ENCODE results near the gene ABO.

- TF ChIP-seq, protein P1, sequence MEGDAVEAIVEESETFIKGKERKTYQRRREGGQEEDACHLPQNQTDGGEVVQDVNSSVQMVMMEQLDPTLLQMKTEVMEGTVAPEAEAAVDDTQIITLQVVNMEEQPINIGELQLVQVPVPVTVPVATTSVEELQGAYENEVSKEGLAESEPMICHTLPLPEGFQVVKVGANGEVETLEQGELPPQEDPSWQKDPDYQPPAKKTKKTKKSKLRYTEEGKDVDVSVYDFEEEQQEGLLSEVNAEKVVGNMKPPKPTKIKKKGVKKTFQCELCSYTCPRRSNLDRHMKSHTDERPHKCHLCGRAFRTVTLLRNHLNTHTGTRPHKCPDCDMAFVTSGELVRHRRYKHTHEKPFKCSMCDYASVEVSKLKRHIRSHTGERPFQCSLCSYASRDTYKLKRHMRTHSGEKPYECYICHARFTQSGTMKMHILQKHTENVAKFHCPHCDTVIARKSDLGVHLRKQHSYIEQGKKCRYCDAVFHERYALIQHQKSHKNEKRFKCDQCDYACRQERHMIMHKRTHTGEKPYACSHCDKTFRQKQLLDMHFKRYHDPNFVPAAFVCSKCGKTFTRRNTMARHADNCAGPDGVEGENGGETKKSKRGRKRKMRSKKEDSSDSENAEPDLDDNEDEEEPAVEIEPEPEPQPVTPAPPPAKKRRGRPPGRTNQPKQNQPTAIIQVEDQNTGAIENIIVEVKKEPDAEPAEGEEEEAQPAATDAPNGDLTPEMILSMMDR (tag by site-specific recombination; IDR thresholded peaks at IDR 0.05), result no peak
- TF ChIP-seq ZNF670 (tag by site-specific recombination; IDR thresholded peaks at IDR 0.05; ENCODE audit: low read depth) (no peak), REST (tag by site-specific recombination; IDR thresholded peaks at IDR 0.05) (no peak), ZNF350 (tag by site-specific recombination; IDR thresholded peaks at IDR 0.05) (no peak), ZNF426 (tag by site-specific recombination; IDR thresholded peaks at IDR 0.05) (no peak), SCRT2 (tag by site-specific recombination; IDR thresholded peaks at IDR 0.05) (no peak), KLF9 (tag by site-specific recombination; IDR thresholded peaks at IDR 0.05; ENCODE audit: low read depth) (no peak), ZBTB8A (tag by site-specific recombination; IDR thresholded peaks at IDR 0.05) (no peak), YY1 (tag by site-specific recombination; IDR thresholded peaks at IDR 0.05) (no peak), TSHZ1 (tag by site-specific recombination; IDR thresholded peaks at IDR 0.05; ENCODE audit: borderline replicate concordance) (no peak)
- TF ChIP-seq, protein P2, sequence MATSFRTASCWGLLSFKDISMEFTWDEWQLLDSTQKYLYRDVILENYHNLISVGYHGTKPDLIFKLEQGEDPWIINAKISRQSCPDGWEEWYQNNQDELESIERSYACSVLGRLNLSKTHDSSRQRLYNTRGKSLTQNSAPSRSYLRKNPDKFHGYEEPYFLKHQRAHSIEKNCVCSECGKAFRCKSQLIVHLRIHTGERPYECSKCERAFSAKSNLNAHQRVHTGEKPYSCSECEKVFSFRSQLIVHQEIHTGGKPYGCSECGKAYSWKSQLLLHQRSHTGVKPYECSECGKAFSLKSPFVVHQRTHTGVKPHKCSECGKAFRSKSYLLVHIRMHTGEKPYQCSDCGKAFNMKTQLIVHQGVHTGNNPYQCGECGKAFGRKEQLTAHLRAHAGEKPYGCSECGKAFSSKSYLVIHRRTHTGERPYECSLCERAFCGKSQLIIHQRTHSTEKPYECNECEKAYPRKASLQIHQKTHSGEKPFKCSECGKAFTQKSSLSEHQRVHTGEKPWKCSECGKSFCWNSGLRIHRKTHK (tag by site-specific recombination; IDR thresholded peaks at IDR 0.05), result no peak
These were observed 40.3 kb downstream of the ABO start for GRCh38 chr9:133234577-133235322.
